ENCODE measurements around the gene TNRC18.

DNA sequence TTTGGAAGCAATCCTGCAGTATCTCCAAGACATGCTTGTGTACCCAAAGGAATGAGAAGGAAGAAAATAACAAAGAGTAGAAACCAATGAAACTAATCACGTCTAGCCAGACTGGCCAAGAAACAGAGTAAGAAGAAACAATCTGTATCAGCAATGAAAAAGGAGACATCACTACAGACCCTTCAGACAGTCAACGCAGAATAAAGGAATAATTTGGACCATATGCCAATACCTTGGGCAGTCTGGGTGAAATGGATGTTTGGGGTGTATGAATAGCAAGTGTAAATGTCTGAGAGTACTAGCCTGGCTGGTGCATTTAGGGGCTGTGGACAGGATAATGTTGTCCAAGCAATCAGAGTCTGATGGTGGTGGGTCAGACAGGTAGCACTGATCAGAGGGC lies 79.8 kb downstream of the TNRC18 start:
- no peak for TF ChIP-seq CTCF (IDR thresholded peaks at IDR 0.05; ENCODE audit: low read length)
- no peak for TF ChIP-seq EZH2 (IDR thresholded peaks at IDR 0.05; ENCODE audit: borderline replicate concordance, low read length)
